Neural cell (in vitro differentiated cells): Measurements from ENCODE around the gene CGNL1.

Experiments used
- CTCF ChIP-seq: fragments of 450-650 bp; IDR thresholded peaks from 2 replicates; pipeline ENCODE4 v1.5.1; 2014; ENCODE audit warnings: antibody characterized with exemption, mild to moderate bottlenecking, moderate library complexity; ENCODE audit not compliant: poor library complexity, severe bottlenecking
- REST ChIP-seq: IDR thresholded peaks from 2 replicates; pipeline ENCODE4 v1.6.1; 2012; ENCODE audit warnings: borderline replicate concordance

DNA sequence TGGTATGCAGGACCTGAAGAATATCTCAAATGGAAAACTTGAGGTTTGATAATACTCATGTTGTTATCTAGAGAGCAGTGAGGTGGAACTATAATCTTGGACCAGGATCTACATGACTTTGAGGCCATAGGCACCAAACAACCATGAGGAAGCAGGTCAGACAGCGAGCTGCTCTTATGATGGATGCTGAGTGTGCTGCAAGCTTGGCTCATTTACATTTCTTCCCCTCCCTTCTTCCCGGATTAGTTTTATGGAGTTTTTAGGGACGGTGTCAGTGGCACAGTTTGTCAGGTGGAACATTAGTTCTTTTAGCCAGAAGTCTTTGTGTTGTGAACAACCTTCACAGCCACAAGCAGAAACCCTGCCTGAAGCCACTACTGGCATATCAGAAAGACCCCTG is 207.4 kb downstream of the CGNL1 start:
- TF ChIP-seq CTCF = no peak
- no peak for TF ChIP-seq REST
